Body of pancreas (tissue), 4 donors: ENCODE data around the gene PIP.

Experiments
- CTCF ChIP-seq, 7 experiments: fragments of 450-650 bp in 4 of 7; fragments of 200-600 bp in 3 of 7; sonication (generic) in 3 of 7; IDR thresholded peaks; one replicate each; pipeline ENCODE4 v1.5.1; 2016 to 2019; ENCODE audit warnings: antibody characterized with exemption in 7 of 7
- POLR2A ChIP-seq, 3 donors: fragments of 450-650 bp; IDR thresholded peaks; one replicate each; pipeline ENCODE4 v1.6.1; 2016; ENCODE audit warnings: antibody characterized with exemption in 3 of 3, mild to moderate bottlenecking in 2 of 3

DNA sequence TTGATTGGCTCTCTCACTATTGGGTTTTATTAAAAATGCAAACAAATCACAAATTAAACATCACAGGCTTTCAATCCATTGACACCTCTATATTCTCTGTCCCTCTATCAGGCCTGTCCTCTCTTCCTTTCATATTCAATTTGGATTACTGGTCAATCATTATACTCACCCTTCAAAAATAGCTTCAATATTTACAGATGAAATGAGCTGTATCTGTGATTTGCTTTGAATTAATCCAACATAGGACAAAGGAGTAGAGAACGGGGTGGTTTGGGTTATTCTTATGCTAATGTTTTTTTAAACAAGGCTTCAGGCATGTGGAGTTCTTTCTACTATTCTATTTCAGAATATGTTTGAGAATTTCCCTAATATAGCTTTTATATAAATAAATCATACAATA lies 53.7 kb downstream of the PIP start:
- TF ChIP-seq CTCF (IDR thresholded peaks at IDR 0.05) (no peak), POLR2A (IDR thresholded peaks at IDR 0.05) (no peak)
